ENCODE measurements around the gene ZFPL1.

GRCh38 chr11:65087827-65088226 is 3.8 kb downstream of the ZFPL1 start:
- TF ChIP-seq POLR2A (IDR thresholded peaks at IDR 0.05; ENCODE audit: extremely low read depth, insufficient read length): no peak
- TF ChIP-seq, protein P1, sequence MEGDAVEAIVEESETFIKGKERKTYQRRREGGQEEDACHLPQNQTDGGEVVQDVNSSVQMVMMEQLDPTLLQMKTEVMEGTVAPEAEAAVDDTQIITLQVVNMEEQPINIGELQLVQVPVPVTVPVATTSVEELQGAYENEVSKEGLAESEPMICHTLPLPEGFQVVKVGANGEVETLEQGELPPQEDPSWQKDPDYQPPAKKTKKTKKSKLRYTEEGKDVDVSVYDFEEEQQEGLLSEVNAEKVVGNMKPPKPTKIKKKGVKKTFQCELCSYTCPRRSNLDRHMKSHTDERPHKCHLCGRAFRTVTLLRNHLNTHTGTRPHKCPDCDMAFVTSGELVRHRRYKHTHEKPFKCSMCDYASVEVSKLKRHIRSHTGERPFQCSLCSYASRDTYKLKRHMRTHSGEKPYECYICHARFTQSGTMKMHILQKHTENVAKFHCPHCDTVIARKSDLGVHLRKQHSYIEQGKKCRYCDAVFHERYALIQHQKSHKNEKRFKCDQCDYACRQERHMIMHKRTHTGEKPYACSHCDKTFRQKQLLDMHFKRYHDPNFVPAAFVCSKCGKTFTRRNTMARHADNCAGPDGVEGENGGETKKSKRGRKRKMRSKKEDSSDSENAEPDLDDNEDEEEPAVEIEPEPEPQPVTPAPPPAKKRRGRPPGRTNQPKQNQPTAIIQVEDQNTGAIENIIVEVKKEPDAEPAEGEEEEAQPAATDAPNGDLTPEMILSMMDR (IDR thresholded peaks at IDR 0.05; ENCODE audit: low read depth, low read length): no peak
- TF ChIP-seq, protein P2, sequence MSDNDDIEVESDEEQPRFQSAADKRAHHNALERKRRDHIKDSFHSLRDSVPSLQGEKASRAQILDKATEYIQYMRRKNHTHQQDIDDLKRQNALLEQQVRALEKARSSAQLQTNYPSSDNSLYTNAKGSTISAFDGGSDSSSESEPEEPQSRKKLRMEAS (IDR thresholded peaks at IDR 0.05; ENCODE audit: low read depth, low read length): no peak
